AG09319 (cell line): ENCODE data around the gene INPPL1.
"Not testable (repeated sequence)": the region's sequence is repeated elsewhere in the genome, so short reads cannot be mapped to it uniquely, and the experiment has no call there.

Experiments used
- DNase-seq: peaks from one replicate; pipeline ENCODE4 v3.0.0-alpha.2; 2010; ENCODE audit warnings: low read depth; ENCODE audit errors: extremely low read depth
- CTCF ChIP-seq: IDR thresholded peaks from 2 replicates; pipeline ENCODE4 v1.5.1; 2011; ENCODE audit warnings: low read depth, mild to moderate bottlenecking, inconsistent platforms, low read length, moderate library complexity

Gene INPPL1

GRCh38 chr11:72189455-72190250 is 34.9 kb upstream of the INPPL1 start:
- no peak for TF ChIP-seq CTCF
- DNase-seq: no peak

DNA sequence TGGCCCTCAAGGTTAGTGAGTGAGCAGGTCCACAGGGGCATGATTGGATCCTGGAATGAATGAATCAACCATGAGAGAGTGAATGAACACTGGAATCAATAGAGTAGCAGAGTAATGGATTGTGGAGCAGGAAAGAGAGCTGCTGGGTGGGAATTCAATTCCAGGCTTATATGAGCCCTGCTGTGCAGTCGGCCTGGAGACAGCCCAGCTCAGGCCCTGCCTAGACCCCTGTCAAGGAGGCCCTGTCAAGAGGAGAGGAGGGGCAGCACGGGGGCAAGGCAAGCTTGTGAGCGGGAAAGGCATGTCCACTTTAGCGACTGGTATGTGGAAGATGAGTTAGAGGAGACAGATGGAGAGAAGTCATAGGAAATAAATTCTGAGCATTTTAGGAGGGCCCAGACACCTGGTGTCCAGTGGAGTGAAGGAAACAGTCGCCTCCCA is 33.9 kb upstream of the INPPL1 start:
- no peak for TF ChIP-seq CTCF
- no peak for DNase-seq

DNA sequence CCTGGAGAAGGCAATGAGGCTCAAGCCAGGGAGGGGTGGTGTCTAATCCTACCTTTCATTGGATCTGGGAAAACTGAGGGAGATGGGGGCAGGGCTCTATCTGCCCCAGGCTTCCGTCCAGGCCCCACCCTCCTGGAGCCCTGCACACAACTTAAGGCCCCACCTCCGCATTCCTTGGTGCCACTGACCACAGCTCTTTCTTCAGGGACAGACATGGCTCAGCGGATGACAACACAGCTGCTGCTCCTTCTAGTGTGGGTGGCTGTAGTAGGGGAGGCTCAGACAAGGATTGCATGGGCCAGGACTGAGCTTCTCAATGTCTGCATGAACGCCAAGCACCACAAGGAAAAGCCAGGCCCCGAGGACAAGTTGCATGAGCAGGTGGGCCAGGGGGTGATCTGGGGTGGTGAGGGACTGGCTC is 32.6 kb upstream of the INPPL1 start, which contains the start of gene FOLR1:
Gene FOLR1 (plus strand): TSS at position 180 of the 421 bp plus-strand sequence. CDS start 34 bp downstream, at position 214.
- no peak for TF ChIP-seq CTCF
- no peak for DNase-seq

DNA sequence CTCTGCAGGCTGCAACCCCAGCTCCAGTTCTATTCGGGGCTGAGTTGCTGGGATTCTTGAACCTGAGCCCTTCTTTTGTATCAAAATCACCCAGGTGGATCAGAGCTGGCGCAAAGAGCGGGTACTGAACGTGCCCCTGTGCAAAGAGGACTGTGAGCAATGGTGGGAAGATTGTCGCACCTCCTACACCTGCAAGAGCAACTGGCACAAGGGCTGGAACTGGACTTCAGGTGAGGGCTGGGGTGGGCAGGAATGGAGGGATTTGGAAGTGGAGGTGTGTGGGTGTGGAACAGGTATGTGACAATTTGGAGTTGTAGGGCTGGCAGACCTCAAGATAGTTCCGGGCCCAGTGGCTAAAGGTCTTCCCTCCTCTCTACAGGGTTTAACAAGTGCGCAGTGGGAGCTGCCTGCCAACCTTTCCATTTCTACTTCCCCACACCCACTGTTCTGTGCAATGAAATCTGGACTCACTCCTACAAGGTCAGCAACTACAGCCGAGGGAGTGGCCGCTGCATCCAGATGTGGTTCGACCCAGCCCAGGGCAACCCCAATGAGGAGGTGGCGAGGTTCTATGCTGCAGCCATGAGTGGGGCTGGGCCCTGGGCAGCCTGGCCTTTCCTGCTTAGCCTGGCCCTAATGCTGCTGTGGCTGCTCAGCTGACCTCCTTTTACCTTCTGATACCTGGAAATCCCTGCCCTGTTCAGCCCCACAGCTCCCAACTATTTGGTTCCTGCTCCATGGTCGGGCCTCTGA is 28.9 kb upstream of the INPPL1 start:
- TF ChIP-seq CTCF: no peak
- no peak for DNase-seq

GRCh38 chr11:72201445-72201844 is 23.1 kb upstream of the INPPL1 start:
- DNase-seq: not testable (repeated sequence)

DNA sequence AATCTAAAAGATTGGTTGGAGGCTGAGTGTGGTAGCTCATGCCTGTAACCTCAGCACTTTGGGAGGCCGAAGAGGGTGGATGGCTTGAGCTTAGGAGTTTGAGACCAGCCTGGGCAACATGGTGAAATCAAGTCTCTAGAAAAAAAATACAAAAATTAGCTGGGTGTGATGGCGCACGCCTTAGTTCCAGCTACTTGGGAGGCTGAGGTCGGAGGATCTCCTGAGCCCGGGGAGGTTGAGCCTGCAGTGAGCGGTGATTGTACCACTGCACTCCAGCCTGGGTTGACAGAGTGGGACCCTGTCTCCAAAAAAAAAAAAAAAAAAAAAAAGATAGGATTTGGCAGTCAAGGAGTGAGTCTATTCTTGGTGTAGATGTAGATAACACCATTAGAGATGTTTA is 22.0 kb upstream of the INPPL1 start:
- no peak for DNase-seq
- no peak for TF ChIP-seq CTCF

DNA sequence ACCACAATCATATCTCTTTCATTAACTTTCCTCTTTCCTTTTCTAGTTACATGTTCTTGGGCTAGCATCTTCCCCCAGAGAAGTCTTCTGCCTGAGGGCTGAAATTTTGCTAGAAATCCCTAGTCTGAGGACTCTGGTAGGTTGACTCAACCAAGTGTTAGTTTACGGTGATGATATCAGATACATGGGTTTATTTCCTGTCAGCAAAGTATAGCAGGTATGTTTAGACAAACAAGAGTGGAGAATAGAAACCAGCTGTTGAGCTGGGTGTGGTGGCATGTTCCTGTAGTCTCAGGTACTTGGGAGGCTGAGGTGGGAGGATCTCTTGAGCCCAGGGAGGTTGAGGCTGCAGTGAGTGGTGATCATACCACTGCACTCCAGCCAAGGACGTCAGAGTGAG is 21.4 kb upstream of the INPPL1 start:
- DNase-seq: no peak

More for the DNA sequence above, 21.4 kb upstream of the INPPL1 start:
- TF ChIP-seq CTCF: no peak
